Choroid plexus epithelial cell (primary cell): ENCODE results near the gene ELFN1.
A peak's percentile ranks its signal among the peaks of the same experiment; 100 is the strongest.

ENCODE experiments used
- DNase-seq: peaks from one replicate; pipeline ENCODE4 v3.0.0-alpha.2; 2010; ENCODE audit warnings: low read depth
- H3K4me3 ChIP-seq: 2 replicates; pipeline ENCODE4 v1.5.1; 2011; ENCODE audit warnings: low read depth, mild to moderate bottlenecking, control low read depth, low read length, moderate library complexity
- CTCF ChIP-seq: conservative IDR thresholded peaks from 2 replicates; pipeline ENCODE4 v1.5.1; 2011; ENCODE audit warnings: low read depth, mild to moderate bottlenecking, control low read depth, inconsistent platforms, low read length, moderate library complexity

ELFN1 gene

GRCh38 chr7:1692515-1693418, 22.7 kb downstream of the ELFN1 start:
- no peak overlapping the region for H3K4me3 ChIP-seq
- no peak for TF ChIP-seq CTCF
- DNase-seq: no peak

GRCh38 chr7:1693419-1693990, 23.4 kb downstream of the ELFN1 start:
- H3K4me3 ChIP-seq: no peak overlapping the region
- no peak for DNase-seq
- no peak for TF ChIP-seq CTCF

GRCh38 chr7:1693991-1694524, 24.0 kb downstream of the ELFN1 start:
- peak; percentile 79 for DNase-seq
- TF ChIP-seq CTCF: no peak
- no peak overlapping the region for H3K4me3 ChIP-seq

- H3K4me3 ChIP-seq: no peak overlapping the region
- no peak for DNase-seq
- no peak for TF ChIP-seq CTCF
Observed at GRCh38 chr7:1694611-1695511, 24.8 kb downstream of the ELFN1 start.

- no peak for DNase-seq
- H3K4me3 ChIP-seq: no peak overlapping the region
- no peak for TF ChIP-seq CTCF
Observed at GRCh38 chr7:1695800-1696454, 25.9 kb downstream of the ELFN1 start.
